Activated naive CD8-positive, alpha-beta T cell treated with anti-CD3 and anti-CD28 coated beads for 36 hours (primary cell): Measurements from ENCODE around the gene KCNS1. TPM values are rescaled to one million over a fixed set of nuclear protein-coding genes. Genes with fewer than 3 reads are reported as not detected.
A peak's percentile ranks its signal among the peaks of the same experiment; 100 is the strongest.
"Not testable (repeated sequence)": the region's sequence is repeated elsewhere in the genome, so short reads cannot be mapped to it uniquely, and the experiment has no call there.

Source experiments
- DNase-seq: peaks from one replicate; pipeline ENCODE4 v3.0.0; 2021
- H3K27ac Mint-ChIP-seq: one replicate; pipeline ENCODE4 v1.8.0; 2022; ENCODE audit warnings: mild to moderate bottlenecking, moderate library complexity, mixed read lengths
- H3K27me3 Mint-ChIP-seq: one replicate; pipeline ENCODE4 v1.8.0; 2022; ENCODE audit warnings: mild to moderate bottlenecking, mixed read lengths
- H3K36me3 Mint-ChIP-seq: one replicate; pipeline ENCODE4 v1.8.0; 2021; ENCODE audit warnings: mild to moderate bottlenecking, mixed read lengths
- H3K4me1 Mint-ChIP-seq: one replicate; pipeline ENCODE4 v1.8.0; 2021; ENCODE audit warnings: mixed read lengths
- H3K4me3 Mint-ChIP-seq: one replicate; pipeline ENCODE4 v1.8.0; 2022; ENCODE audit warnings: mild to moderate bottlenecking, moderate library complexity, mixed read lengths
- H3K9me3 Mint-ChIP-seq: one replicate; pipeline ENCODE4 v1.8.0; 2022; ENCODE audit warnings: mixed read lengths
- total RNA-seq, 2 experiments: library from RNA; stranded (reverse); gene quantifications; one replicate each; pipeline ENCODE4 v1.2.3, GENCODE V29; 2021

Gene KCNS1
- total RNA-seq, 2 experiments from 2014 or later, result 0.56 to 0.70 TPM

DNA sequence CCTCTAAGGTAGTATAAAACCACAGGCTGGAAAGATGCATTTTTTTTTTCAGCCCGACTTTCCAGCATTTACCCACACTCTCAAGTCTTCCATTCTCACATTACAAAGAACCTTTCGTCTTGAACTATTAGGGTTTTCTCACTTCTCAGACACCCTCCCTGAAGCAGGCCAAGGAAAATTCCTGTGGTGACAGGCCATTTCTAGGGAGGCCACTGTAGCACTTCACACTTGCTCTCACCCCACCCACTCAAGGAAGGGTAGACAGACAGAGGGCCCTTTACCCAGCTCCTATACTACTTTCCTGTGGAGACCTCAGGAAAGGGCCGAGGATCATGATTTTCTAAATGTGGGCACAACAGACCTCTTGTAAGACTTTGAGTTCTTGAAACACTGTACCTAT, 27.7 kb downstream of the KCNS1 start:
- Mint-ChIP-seq H3K4me3 (no peak overlapping the region), H3K27me3 (no peaks in the 10 kb centered on the region), H3K27ac (peak overlapping the region; percentile 57), H3K9me3 (no peaks in the 10 kb centered on the region), H3K4me1 (peaks cover 49% of the 10 kb centered on the region), H3K36me3 (peaks cover 50% of the 10 kb centered on the region)
- no peak for DNase-seq

DNA sequence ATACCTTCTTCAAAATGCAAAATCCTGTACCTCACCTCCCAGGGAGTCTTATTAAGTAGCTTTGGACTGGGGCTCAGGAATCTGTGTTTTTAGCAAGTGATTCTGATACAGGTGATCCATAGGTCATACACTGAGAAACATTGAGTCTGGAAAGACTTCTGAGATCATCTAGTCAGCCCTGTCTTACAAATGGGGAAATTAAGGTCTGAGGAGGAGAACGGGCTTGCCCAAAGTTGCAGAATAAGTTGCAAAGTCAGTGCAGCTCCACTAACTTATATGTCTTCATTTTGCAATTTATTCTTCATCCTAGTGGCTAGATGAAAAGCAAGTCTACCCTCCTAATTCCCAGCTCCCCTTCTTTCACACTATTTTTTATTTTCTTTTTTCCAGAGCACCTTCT, 28.9 kb downstream of the KCNS1 start:
- no peaks in the 10 kb centered on the region for H3K27me3 Mint-ChIP-seq
- no peak overlapping the region for H3K4me3 Mint-ChIP-seq
- DNase-seq, result no peak
- no peaks in the 10 kb centered on the region for H3K9me3 Mint-ChIP-seq
- H3K4me1 Mint-ChIP-seq, result peaks cover 56% of the 10 kb centered on the region
- peak overlapping the region; percentile 57 for H3K27ac Mint-ChIP-seq
- peaks cover 50% of the 10 kb centered on the region for H3K36me3 Mint-ChIP-seq

DNA sequence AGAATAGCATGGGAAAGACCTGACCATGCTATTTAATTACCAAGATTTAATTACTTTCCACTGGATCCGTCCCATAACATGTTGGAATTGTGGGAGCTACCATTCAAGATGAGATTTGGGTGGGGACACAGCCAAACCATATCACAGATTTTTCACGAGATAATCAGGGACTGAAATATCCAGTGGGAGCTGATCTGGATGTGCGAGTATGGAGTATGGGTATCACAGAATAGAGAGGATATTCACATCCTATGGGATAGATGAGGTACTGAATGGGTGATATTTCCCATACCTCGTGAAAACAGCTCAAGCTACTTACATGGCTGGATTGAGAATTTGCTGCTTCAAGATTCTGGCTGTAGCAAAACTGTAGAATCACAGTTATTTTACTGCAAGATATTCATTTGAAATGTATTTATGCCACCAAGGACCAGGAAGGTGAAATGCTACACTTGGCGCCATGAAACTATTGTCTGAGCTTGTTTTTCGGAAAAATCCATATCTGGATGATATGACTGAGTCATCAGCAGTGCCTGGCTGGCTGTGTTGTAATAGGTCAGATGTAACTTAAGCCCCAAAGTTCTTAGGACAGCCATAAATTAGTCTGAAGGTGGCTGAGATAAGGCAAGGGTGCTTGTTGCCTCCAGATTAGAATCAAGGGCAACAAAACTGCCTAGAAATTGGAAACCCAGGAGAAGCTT, 29.8 kb downstream of the KCNS1 start:
- Mint-ChIP-seq H3K4me3 (no peak overlapping the region), H3K27me3 (no peaks in the 10 kb centered on the region), H3K9me3 (no peaks in the 10 kb centered on the region), H3K4me1 (peaks cover 64% of the 10 kb centered on the region), H3K36me3 (peaks cover 50% of the 10 kb centered on the region), H3K27ac (peak overlapping the region; percentile 50)
- no peak for DNase-seq

DNA sequence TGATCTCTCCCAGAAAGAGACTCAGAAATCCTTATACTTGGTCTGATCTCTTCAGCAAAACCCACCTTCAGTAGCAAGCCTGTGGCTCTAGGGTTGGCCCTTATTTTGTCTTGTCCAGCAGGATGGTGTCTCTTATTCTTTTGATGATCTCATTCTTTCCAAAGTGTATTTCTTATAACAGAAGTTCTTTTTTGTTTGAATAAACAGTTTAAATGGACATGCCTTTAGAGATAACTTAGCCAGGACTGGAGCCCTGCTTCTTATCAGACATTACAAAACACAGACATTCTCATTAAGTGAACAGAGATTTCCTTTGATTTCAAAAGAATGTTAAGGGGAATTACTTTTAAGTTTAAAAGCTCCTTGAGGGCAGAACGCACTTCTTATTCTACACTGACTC, 31.7 kb downstream of the KCNS1 start:
- peak overlapping the region; percentile 49 for H3K27ac Mint-ChIP-seq
- H3K4me3 Mint-ChIP-seq, result no peak overlapping the region
- H3K36me3 Mint-ChIP-seq, result peaks cover 52% of the 10 kb centered on the region
- H3K4me1 Mint-ChIP-seq, result peaks cover 80% of the 10 kb centered on the region
- no peak for DNase-seq
- H3K27me3 Mint-ChIP-seq, result no peaks in the 10 kb centered on the region
- H3K9me3 Mint-ChIP-seq, result no peaks in the 10 kb centered on the region

DNA sequence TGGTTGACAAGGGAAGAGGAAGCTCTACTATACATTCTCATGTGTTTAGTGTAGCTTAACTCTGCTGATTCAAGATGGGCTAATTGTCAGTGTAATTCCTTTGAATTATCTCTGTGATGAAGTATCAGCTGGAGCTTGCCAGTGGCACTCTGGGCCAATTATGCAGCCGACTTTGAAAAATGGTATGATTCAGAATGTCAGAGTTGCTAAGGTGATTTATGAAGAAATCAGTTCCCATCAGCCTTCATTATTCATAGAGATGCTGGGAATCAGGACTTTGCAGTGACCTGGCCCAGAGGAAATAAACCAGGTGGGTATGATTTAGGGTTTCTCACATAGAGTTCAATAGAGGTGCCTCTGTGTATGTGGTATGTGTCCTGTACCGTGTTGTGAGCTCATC, 33.4 kb downstream of the KCNS1 start:
- H3K4me1 Mint-ChIP-seq, result peaks cover 74% of the 10 kb centered on the region
- H3K36me3 Mint-ChIP-seq, result peaks cover 62% of the 10 kb centered on the region
- DNase-seq, result no peak

DNA sequence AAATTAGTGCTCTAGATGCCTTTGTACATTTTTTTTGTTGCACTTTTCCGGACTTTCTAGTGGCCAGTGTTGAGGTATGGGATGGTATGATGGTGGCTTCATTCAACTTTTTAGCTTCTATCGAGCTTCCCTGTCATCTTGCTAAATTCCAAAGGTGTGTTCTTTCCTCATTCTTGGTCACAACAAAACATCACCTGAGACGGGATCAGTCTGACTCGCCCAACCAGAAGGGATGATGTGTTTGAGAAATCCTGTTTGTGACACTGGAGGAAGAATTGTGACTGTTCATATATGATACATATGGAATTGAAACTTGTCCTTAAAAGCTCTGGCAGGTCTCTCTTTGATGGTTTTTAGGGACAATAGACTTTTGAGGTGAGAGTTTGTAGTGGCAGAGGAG, 33.8 kb downstream of the KCNS1 start:
- Mint-ChIP-seq H3K36me3 (peaks cover 66% of the 10 kb centered on the region), H3K27ac (peak overlapping the region; percentile 18), H3K9me3 (peaks cover 4% of the 10 kb centered on the region), H3K4me1 (peaks cover 73% of the 10 kb centered on the region), H3K4me3 (no peak overlapping the region), H3K27me3 (no peaks in the 10 kb centered on the region)
- DNase-seq, result no peak

More for the DNA sequence above, 33.4 kb downstream of the KCNS1 start:
- Mint-ChIP-seq H3K9me3 (peaks cover 4% of the 10 kb centered on the region), H3K27me3 (no peaks in the 10 kb centered on the region), H3K27ac (peak overlapping the region; percentile 18), H3K4me3 (no peak overlapping the region)

DNA sequence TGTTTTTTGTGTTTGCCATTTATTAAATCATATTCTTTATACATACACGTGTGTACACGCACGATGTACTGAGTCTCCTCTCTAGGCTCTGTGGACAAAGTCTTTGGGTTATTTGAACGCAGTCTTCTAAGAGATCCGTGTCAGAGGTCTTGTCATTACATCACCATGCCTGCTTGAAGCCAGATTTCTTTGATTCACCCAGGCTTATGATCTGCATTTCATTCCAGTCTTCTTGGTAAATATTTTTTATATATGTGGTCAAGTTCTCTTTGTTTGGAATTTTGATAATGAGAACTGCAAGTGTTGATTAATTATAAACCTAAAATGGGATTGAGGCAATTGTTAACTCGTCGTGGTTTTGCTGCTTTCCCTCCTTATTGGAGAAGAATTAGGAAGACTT, 34.6 kb downstream of the KCNS1 start:
- Mint-ChIP-seq H3K4me1 (peaks cover 75% of the 10 kb centered on the region), H3K9me3 (peaks cover 4% of the 10 kb centered on the region), H3K27ac (peak overlapping the region; percentile 8), H3K36me3 (peaks cover 68% of the 10 kb centered on the region), H3K27me3 (no peaks in the 10 kb centered on the region), H3K4me3 (no peak overlapping the region)
- DNase-seq, result no peak

DNA sequence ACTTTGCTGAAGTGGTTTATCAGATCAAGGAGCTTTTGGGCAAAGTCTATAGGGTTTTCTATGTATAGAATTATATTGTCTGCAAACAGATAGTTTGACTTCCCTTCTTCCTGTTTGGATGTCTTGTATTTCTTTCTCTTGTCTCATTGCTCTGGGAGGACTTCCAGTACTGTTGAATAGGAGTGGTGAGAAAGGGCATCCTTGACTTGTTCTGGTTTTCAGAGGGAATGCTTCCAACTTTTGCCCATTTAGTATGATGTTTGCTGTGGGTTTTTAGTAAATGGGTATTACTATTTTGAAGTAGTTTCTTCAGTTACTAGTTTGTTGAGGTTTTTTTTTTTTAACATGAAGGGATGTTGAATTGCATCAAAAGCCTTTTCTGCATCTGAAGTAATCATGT, 36.1 kb downstream of the KCNS1 start:
- H3K27ac Mint-ChIP-seq, result peak overlapping the region; percentile 34
- peaks cover 62% of the 10 kb centered on the region for H3K36me3 Mint-ChIP-seq
- peaks cover 72% of the 10 kb centered on the region for H3K4me1 Mint-ChIP-seq
- no peak overlapping the region for H3K4me3 Mint-ChIP-seq
- no peaks in the 10 kb centered on the region for H3K27me3 Mint-ChIP-seq
- H3K9me3 Mint-ChIP-seq, result peaks cover 4% of the 10 kb centered on the region
- no peak for DNase-seq

DNA sequence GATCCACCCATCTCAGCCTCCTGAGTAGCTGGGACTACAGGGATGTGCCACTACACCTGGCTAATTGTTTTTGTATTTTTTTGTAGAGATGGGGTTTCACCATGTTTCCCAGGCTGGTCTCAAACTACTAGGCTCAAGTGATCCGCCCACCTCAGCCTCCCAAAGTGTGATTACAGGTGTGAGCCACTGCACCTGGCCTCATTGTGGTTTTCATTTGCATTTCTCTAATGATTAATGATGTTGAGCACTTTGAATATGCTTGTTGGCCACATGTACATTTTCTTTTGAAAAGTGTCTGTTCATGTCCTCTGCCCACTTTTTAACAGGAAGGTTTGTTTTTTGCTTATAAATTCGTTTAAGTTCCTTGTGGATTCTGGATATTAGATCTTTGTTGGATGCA, 37.8 kb downstream of the KCNS1 start:
- H3K27me3 Mint-ChIP-seq, DNase-seq, H3K9me3 Mint-ChIP-seq, H3K4me3 Mint-ChIP-seq: not testable (repeated sequence)
- Mint-ChIP-seq H3K4me1 (peaks cover 71% of the 10 kb centered on the region), H3K36me3 (peaks cover 58% of the 10 kb centered on the region), H3K27ac (peak overlapping the region; percentile 82)

DNA sequence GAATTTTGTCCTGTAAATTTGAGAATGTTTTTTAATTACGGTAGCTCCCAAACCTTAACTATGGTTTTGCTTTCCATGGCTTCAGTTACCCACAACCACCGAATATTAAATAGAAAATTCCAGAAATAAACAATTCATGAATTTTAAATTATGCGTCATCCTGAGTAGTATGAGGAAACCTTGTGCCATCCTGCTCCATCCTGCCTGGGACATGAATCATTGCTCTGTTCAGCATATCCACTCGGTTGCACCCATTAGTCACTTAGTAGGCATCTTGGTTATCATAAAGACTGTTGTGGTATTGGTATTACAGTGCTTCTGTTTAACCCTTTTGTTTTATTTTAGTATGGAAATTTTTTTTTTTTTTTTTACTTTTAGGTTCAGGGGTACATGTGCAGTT, 39.7 kb downstream of the KCNS1 start:
- no peak for DNase-seq
- Mint-ChIP-seq H3K36me3 (peaks cover 51% of the 10 kb centered on the region), H3K9me3 (peaks cover 4% of the 10 kb centered on the region), H3K27me3 (no peaks in the 10 kb centered on the region), H3K4me3 (no peak overlapping the region), H3K27ac (no peak overlapping the region), H3K4me1 (peaks cover 68% of the 10 kb centered on the region)

DNA sequence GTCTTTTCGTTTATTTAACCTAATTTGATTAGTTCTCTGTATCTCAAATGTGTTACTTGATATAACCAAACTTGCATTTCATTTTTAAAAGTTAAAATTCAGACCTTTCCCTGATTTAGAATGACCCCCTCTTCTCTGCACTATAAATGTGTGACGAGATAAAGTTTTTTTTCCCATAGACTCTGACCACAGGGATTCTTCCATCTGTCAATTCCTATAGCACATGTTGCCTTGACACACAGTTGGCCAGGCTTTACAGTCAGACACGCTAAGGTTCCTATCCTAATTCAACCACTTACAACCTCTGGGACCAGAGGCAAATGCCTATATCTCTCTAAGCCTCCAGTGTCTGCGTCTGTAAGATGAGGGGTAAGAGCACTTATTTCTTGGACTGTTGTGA, 40.6 kb downstream of the KCNS1 start:
- peak overlapping the region; percentile 73 for H3K27ac Mint-ChIP-seq
- H3K36me3 Mint-ChIP-seq, result peaks cover 53% of the 10 kb centered on the region
- H3K27me3 Mint-ChIP-seq, result no peaks in the 10 kb centered on the region
- H3K4me3 Mint-ChIP-seq, result no peak overlapping the region
- H3K4me1 Mint-ChIP-seq, result peaks cover 72% of the 10 kb centered on the region
- H3K9me3 Mint-ChIP-seq, result peaks cover 4% of the 10 kb centered on the region
- no peak for DNase-seq

DNA sequence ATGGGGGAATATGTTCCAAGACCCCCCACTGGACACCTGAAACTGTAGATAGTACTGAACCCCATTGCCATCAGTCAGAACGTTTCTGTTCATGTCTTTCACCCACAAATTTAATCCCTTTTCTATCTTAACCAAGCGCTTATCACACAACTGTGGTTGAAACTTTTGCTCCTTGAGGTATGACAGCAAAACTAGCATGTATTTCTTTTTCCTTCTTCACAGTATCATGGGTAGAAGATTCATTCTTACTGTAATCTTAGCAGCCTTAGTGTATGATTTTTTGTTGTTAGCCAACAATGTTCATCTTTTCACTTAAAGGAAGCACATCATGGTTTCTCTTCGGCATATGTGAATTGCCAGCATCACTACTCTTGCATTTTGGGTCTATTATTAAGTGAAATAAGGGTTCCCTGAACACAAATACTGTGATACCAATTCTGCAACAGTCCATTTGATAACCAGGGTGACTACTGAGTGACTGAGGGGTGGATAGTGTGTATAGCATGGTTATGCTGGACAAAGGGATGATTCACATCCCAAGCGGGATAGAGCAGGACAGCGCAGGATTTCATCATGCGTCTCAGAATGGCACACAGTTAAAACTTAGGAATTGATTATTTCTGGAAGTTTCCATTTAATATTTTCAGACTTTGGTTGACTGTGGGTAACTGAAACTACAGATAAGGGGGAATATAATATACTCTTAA, 41.8 kb downstream of the KCNS1 start:
- Mint-ChIP-seq H3K9me3 (peaks cover 4% of the 10 kb centered on the region), H3K4me3 (no peak overlapping the region), H3K36me3 (peaks cover 50% of the 10 kb centered on the region), H3K27ac (peak overlapping the region; percentile 82), H3K4me1 (peaks cover 70% of the 10 kb centered on the region), H3K27me3 (no peaks in the 10 kb centered on the region)
- DNase-seq, result no peak

DNA sequence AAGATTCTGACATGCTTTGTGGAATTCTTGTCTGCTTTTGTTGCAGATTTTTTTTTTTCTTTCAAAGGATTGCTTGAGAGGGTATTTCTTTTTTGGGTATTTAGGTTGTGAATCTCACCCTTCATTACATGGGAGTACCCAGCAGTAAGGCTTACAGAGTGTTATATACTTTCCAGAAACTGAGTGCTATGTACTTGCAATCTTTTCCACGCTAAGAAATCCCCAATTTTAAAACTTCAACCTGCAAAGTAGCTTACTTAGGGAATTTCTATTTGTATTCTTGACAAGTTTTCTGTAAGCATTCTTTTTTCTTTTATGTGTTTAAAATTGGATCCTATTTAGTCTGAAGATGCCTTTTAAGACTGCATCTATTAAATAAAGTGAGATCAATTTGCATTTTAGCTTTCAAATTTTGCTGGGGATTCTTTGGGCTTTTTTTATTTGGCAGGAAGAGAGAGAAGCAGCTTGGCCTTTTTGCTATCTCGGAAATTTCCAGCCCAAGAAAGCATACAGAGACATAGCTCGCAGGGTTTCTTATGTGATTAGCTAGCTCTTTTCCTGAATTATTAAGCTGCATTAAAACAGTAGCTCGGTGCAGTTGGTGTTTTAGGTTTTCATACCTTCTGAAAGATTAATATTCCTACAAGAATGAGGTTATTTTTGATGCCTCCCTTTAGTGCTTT, 42.6 kb downstream of the KCNS1 start:
- peaks cover 73% of the 10 kb centered on the region for H3K4me1 Mint-ChIP-seq
- H3K27ac Mint-ChIP-seq, result peak overlapping the region; percentile 82
- no peak for DNase-seq
- H3K27me3 Mint-ChIP-seq, result no peaks in the 10 kb centered on the region
- no peak overlapping the region for H3K4me3 Mint-ChIP-seq
- H3K9me3 Mint-ChIP-seq, result peaks cover under 1% of the 10 kb centered on the region
- peaks cover 52% of the 10 kb centered on the region for H3K36me3 Mint-ChIP-seq

DNA sequence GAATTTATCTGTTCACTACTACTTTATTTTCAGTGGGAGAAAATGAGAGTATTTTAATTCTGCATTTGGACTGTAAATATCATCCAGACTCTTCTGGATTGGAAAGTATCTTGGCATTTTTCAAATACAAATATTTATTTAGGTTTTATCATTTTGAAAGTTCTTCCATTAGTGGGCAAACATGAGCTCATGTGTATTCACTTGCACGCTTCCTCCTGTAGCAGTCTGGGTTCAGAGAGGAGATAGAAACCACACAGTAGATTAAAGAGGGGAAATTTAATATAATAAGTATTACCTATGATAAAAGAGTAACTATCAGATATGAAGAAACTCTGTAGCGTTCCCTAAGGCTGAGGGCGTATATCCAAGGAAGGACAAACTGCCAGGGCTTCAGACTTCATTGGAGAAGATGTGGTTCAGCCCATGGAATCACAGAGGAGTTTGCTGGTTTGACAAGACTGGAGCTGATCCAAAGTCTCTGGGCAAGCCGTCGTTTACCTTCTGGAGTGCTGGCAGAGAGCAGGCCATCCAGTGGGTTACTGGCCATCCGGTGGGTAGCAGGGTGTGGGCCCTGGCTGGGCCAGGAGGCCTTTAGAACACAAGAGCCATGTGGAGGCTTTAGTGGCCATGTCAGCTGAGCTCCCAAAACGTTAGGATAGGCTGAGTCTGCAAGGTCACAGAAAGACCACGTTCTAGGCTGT, 44.3 kb downstream of the KCNS1 start:
- H3K36me3 Mint-ChIP-seq, result peaks cover 53% of the 10 kb centered on the region
- no peak overlapping the region for H3K4me3 Mint-ChIP-seq
- peak overlapping the region; percentile 74 for H3K27ac Mint-ChIP-seq
- no peak for DNase-seq
- peaks cover 80% of the 10 kb centered on the region for H3K4me1 Mint-ChIP-seq
- H3K9me3 Mint-ChIP-seq, result no peaks in the 10 kb centered on the region
- no peaks in the 10 kb centered on the region for H3K27me3 Mint-ChIP-seq

DNA sequence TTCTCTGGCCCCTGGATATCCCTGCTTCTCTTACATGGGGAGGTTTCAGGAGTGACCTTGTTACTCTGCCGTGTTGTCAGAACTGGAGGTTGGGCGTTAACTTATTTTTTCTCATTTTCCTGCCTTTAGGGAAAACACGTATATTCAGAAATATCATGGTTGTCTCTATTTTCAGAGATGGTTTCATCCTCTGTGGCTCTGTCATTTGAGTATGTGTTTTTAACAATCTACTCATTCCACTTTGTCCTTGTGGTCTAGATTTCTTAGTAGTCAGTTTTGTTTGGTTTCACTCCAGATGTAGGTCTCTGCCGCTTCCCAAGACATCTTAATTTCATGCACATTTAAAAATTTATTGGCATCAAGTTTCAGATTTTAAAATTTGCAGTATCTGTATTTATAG, 45.9 kb downstream of the KCNS1 start:
- peak overlapping the region; percentile 79 for H3K27ac Mint-ChIP-seq
- no peak for DNase-seq
- peaks cover 76% of the 10 kb centered on the region for H3K4me1 Mint-ChIP-seq
- peak overlapping the region; percentile 47 for H3K4me3 Mint-ChIP-seq
- no peaks in the 10 kb centered on the region for H3K9me3 Mint-ChIP-seq
- no peaks in the 10 kb centered on the region for H3K27me3 Mint-ChIP-seq
- H3K36me3 Mint-ChIP-seq, result peaks cover 50% of the 10 kb centered on the region
